Gastrocnemius medialis (tissue), 4 donors: ENCODE measurements around the gene MT1B.

Source experiments
- CTCF ChIP-seq, 5 experiments: fragments of 450-650 bp in 3 of 5; fragments of 200-600 bp in 2 of 5; sonication (generic) in 2 of 5; IDR thresholded peaks in 4 of 5; conservative IDR thresholded peaks in 1 of 5; 1 replicate in 4 of 5; 2 replicates in 1 of 5; pipeline ENCODE4 v1.5.1; 2016 to 2019; ENCODE audit warnings: antibody characterized with exemption in 5 of 5, mild to moderate bottlenecking in 3 of 5, moderate library complexity in 3 of 5
- POLR2A ChIP-seq, 2 donors: fragments of 450-650 bp; IDR thresholded peaks; one replicate each; pipeline ENCODE4 v1.6.1; 2017; ENCODE audit warnings: antibody characterized with exemption in 2 of 2, mild to moderate bottlenecking in 2 of 2, moderate library complexity in 2 of 2

- no peak for TF ChIP-seq POLR2A (IDR thresholded peaks at IDR 0.05)
- TF ChIP-seq CTCF (IDR thresholded peaks at IDR 0.05 in 4 of 5, conservative IDR thresholded peaks at IDR 0.05 in 1 of 5) = no peak
These were observed 914 bp downstream of the MT1B start for GRCh38 chr16:56652600-56652999.
